ENCODE results near the gene DIAPH1. TPM values are rescaled to one million over a fixed set of nuclear protein-coding genes. Genes with fewer than 3 reads are reported as not detected.

Gene DIAPH1
- total and polyA plus RNA-seq, 11 donors: 29.9 to 137 (median 61.5) TPM

DNA sequence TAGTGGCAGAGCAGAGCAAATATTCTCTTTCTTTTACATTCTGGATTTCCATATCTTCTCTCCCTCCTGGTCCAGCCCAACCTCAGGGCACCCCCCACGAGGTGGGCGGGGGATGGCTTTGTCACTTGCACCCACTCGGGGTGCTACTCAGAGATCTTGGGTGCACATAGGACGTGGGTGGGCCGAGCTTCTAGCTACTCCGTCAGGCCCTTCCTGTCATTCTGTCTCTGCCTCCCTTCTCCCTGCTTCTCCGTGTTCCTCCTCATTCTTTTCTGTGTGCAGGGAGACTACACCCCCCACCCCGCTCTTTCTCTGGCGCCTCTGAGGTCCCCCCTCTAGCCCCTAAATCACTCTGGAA is 110.4 kb downstream of the DIAPH1 start:
- Histone ChIP-seq H3K27me3 (no peaks in the 10 kb centered on the region), H3K36me3 (peaks cover 0 to 60% (median 27%) of the 10 kb centered on the region in 9 donors), H3K9me3 (no peaks in the 10 kb centered on the region), H3K4me1 (peaks cover 8 to 61% (median 45%) of the 10 kb centered on the region in 12 donors), H3K4me3 (peak overlapping the region in 8 of 12 donors; percentile 27 to 45 (median 31)), H3K27ac (peak overlapping the region; percentile 65 to 92 (median 80))
- no peak for TF ChIP-seq POLR2A (IDR thresholded peaks at IDR 0.05)
- TF ChIP-seq, protein P1, sequence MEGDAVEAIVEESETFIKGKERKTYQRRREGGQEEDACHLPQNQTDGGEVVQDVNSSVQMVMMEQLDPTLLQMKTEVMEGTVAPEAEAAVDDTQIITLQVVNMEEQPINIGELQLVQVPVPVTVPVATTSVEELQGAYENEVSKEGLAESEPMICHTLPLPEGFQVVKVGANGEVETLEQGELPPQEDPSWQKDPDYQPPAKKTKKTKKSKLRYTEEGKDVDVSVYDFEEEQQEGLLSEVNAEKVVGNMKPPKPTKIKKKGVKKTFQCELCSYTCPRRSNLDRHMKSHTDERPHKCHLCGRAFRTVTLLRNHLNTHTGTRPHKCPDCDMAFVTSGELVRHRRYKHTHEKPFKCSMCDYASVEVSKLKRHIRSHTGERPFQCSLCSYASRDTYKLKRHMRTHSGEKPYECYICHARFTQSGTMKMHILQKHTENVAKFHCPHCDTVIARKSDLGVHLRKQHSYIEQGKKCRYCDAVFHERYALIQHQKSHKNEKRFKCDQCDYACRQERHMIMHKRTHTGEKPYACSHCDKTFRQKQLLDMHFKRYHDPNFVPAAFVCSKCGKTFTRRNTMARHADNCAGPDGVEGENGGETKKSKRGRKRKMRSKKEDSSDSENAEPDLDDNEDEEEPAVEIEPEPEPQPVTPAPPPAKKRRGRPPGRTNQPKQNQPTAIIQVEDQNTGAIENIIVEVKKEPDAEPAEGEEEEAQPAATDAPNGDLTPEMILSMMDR (IDR thresholded peaks at IDR 0.05): no peak
- intact Hi-C loops (cut with DNase I): no loop called here
- peak in 2 of 4 donors; percentile 11 to 18 for ATAC-seq
- no peak for DNase-seq
- 29 to 55% (median 43%) methylated on average over 9 of the region's 9 CpGs for WGBS, 4 donors

DNA sequence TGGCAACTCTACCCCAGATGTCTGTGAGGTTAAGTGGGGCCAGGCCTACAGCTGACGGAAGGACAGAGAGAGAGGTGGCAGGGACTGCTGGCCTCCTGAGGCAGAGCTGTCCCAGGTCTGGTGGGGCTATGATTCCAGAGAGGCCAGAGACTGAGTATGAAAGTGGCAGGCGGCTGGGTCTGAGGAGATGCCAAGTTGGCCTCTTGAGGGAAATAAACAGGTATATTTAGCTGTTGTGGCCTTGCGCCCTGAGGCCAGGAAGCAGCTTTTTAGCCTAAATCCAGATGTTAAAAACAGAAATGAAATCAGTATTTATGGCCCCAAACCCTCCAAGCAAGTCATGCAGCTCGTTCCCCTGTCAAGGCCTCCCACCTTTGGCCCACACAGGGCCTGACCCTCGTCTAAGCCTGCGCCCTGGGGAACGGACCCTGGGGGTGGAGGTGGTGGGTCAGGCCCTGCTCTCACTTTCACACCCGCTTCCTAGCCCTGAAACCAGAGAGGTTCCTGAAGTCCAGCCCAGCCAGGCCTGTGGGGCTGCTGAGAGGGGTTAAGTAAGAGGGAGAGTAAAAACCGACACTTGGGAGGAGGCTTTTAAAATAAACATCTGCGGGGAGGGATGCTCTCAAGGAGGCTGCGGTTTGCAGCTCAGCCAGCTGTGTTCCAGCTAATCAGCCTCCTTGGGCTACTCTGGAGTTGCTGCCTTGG is 111.3 kb downstream of the DIAPH1 start:
- intact Hi-C loops (cut with DNase I): no loop called here
- H3K27me3 ChIP-seq: no peaks in the 10 kb centered on the region
- DNase-seq: peak; percentile 64 to 78 (median 71)
- H3K9me3 ChIP-seq: no peaks in the 10 kb centered on the region
- TF ChIP-seq, protein P1 (IDR thresholded peaks at IDR 0.05): no peak
- peak in 1 of 2 donors; percentile 12 for TF ChIP-seq POLR2A (IDR thresholded peaks at IDR 0.05)
- H3K36me3 ChIP-seq: peaks cover 0 to 69% (median 34%) of the 10 kb centered on the region in 9 donors
- peak overlapping the region; percentile 48 to 92 (median 80) for H3K27ac ChIP-seq
- peak; percentile 56 to 64 (median 62) for ATAC-seq
- peak overlapping the region in 1 of 12 donors; percentile 32 for H3K4me3 ChIP-seq
- 35 to 44% (median 39%) methylated on average over 10 to 11 of the region's 11 CpGs for WGBS, 4 donors
- peaks cover 7 to 52% (median 37%) of the 10 kb centered on the region in 12 donors for H3K4me1 ChIP-seq

DNA sequence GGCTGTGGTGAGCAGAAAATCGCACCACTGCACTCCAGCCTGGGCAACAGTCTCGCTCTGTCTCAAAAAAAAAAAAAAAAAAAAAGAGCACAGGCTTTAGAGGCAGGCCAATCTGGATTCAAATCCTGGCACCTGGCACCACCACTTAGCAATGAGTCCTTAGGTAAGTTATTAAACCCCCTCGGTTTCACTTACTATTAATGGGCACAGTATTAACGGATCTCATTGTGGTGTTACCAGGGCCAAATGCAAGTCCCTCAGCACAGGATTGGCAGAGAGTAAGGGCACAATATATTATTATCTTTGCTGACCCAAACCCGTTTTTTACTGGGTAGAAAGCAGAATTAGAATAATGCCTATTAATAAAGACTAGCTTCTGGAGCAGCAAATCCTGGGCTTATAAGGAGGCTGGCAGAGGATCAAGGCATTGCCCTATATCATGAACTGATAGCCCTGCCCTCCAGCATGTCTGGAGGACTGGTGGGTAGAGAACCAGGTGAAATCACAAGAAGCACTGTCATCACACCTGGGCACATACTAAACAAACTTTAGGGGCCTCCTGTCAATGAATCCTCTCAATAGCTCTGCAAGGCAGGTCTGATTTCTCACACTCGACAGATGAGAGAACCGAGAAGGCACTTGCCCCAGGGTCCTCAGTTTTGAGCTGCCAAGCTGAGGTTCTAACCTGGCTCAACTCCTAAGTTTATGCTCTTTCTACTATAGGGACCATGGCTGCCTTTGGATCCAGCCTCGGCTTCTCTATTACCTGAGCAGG is 112.2 kb downstream of the DIAPH1 start:
- intact Hi-C loops (cut with DNase I): no loop called here
- Histone ChIP-seq H3K27me3 (no peaks in the 10 kb centered on the region), H3K9me3 (no peaks in the 10 kb centered on the region), H3K4me3 (no peak overlapping the region), H3K27ac (peak overlapping the region in 11 of 12 donors; percentile 65 to 92 (median 84)), H3K36me3 (peaks cover 0 to 74% (median 30%) of the 10 kb centered on the region in 9 donors), H3K4me1 (peaks cover 4 to 43% (median 34%) of the 10 kb centered on the region in 12 donors)
- 81 to 87% (median 85%) methylated on average over 8 of the region's 8 CpGs for WGBS, 4 donors
- no peak for ATAC-seq
- no peak for DNase-seq
- TF ChIP-seq, protein P1 (IDR thresholded peaks at IDR 0.05): no peak
- no peak for TF ChIP-seq POLR2A (IDR thresholded peaks at IDR 0.05)

DNA sequence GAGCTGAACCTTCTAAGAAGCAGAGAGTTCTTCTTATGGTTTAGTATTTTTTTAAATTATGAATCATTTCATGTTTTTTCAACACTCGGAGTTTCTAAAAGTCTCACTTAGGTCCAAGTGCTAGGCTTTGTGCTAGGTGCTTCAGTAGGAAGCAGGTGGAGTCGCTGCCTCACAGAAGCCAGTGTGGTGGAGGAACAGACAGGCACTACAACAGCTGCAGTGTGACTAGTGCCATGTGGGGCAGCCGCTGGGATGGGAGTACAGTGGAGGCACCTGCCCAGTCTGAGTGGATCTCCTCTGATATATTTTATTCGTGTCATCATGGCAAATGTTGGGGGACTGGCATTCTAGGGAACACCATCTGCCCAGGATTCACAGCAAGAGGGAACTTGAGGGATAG is 114.6 kb downstream of the DIAPH1 start:
- intact Hi-C loops (cut with DNase I): no loop called here
- Histone ChIP-seq H3K27me3 (no peaks in the 10 kb centered on the region), H3K27ac (no peak overlapping the region), H3K9me3 (no peaks in the 10 kb centered on the region), H3K4me3 (no peak overlapping the region), H3K36me3 (peaks cover 0 to 67% (median 19%) of the 10 kb centered on the region in 9 donors), H3K4me1 (peaks cover 4 to 34% (median 27%) of the 10 kb centered on the region in 12 donors)
- ATAC-seq (no peak), DNase-seq (no peak)
- 91 to 96% (median 95%) methylated on average over 4 of the region's 4 CpGs for WGBS, 4 donors
- TF ChIP-seq, protein P1 (IDR thresholded peaks at IDR 0.05): no peak
- TF ChIP-seq POLR2A (IDR thresholded peaks at IDR 0.05): no peak
